Left lung (tissue), 10 donors: ENCODE data around the gene TSC22D1. TPM values are rescaled to one million over a fixed set of nuclear protein-coding genes. Genes with fewer than 3 reads are reported as not detected.
A peak's percentile ranks its signal among the peaks of the same experiment; 100 is the strongest.

Experiments
- ATAC-seq: fragments of 200-7000 bp; cut with Tn5 transposase; one replicate; pipeline ENCODE4 v1.9.1; 2020; ENCODE audit warnings: moderate library complexity
- DNase-seq, 4 donors: peaks; one replicate each; pipeline ENCODE4 v3.0.0-alpha.2; 2013 to 2020
- H3K27ac ChIP-seq, 2 donors: fragments of 200-600 bp; sonication (generic) in 1 of 2; one replicate each; pipeline versions ENCODE4 v1.5.0 to v1.8.0; 2020 to 2021
- H3K27me3 ChIP-seq, 2 donors: fragments of 200-600 bp; sonication (generic) in 1 of 2; one replicate each; pipeline versions ENCODE4 v1.5.0 to v1.8.0; 2020 to 2021
- H3K36me3 ChIP-seq, 2 donors: fragments of 200-600 bp; sonication (generic) in 1 of 2; one replicate each; pipeline versions ENCODE4 v1.5.0 to v1.8.0; 2020 to 2021
- H3K4me1 ChIP-seq, 2 donors: fragments of 200-600 bp; one replicate each; pipeline ENCODE4 v1.8.0; 2021
- H3K4me3 ChIP-seq, 2 donors: fragments of 200-600 bp; sonication (generic) in 1 of 2; one replicate each; pipeline versions ENCODE4 v1.5.0 to v1.8.0; 2020 to 2021; ENCODE audit warnings: mild to moderate bottlenecking in 1 of 2
- H3K9me3 ChIP-seq, 2 donors: fragments of 200-600 bp; sonication (generic) in 1 of 2; one replicate each; pipeline versions ENCODE4 v1.5.0 to v1.8.0; 2020 to 2021
- CTCF ChIP-seq, 2 donors: fragments of 200-600 bp; sonication (generic) in 1 of 2; IDR thresholded peaks; one replicate each; pipeline versions ENCODE4 v1.5.0 to v1.8.0; 2021; ENCODE audit warnings: antibody characterized with exemption in 2 of 2
- intact Hi-C, 2 donors: fragments of 100-400 bp; cut with DNase I; formaldehyde crosslinking; loops; one replicate each; pipeline versions ENCODE4 v1.11.2 to v1.14.2; 2022
- polyA plus RNA-seq, 6 donors: library from polyadenylated mRNA; unstranded; fragments of 120-200 nt; gene quantifications; one replicate each; pipeline ENCODE4 v1.2.1, GENCODE V29; 2013; ENCODE audit not compliant: insufficient read length in 6 of 6
- total RNA-seq, 2 donors: library from RNA; stranded (reverse); fragmentation: NEBNext Ultra II Directional; extraction: Animal tissue kit (Norgen Biotek cat#: 25700); gene quantifications; one replicate each; pipeline ENCODE4 v1.2.1, GENCODE V29; 2021
- donor health status: DM: no; HTN: yes; CAD: no.
- donor health status: DM: no; HTN: no; CAD: no.

Gene TSC22D1
- total and polyA plus RNA-seq, 8 donors: 95.4 to 192 (median 182) TPM

- Histone ChIP-seq H3K27ac (no peak overlapping the region), H3K9me3 (no peaks in the 10 kb centered on the region), H3K27me3 (no peaks in the 10 kb centered on the region), H3K36me3 (no peaks in the 10 kb centered on the region), H3K4me3 (no peak overlapping the region), H3K4me1 (peaks cover 0 to 19% of the 10 kb centered on the region in 2 donors)
- TF ChIP-seq CTCF (IDR thresholded peaks at IDR 0.05): no peak
- ATAC-seq (no peak), DNase-seq (no peak)
- intact Hi-C loops: no loop called here
These were observed 166.5 kb downstream of the TSC22D1 start for GRCh38 chr13:44409595-44409994.

- no peaks in the 10 kb centered on the region for H3K27me3 ChIP-seq
- TF ChIP-seq CTCF (IDR thresholded peaks at IDR 0.05): no peak
- no peak for DNase-seq
- intact Hi-C loops: no loop called here
- no peaks in the 10 kb centered on the region for H3K36me3 ChIP-seq
- no peak overlapping the region for H3K27ac ChIP-seq
- H3K4me3 ChIP-seq: no peak overlapping the region
- H3K9me3 ChIP-seq: no peaks in the 10 kb centered on the region
- ATAC-seq: no peak
- peaks cover 0 to 19% of the 10 kb centered on the region in 2 donors for H3K4me1 ChIP-seq
These were observed 168.2 kb downstream of the TSC22D1 start for GRCh38 chr13:44407891-44408290.

- H3K36me3 ChIP-seq: no peaks in the 10 kb centered on the region
- DNase-seq (no peak), ATAC-seq (no peak)
- H3K27ac ChIP-seq: no peak overlapping the region
- no peak for TF ChIP-seq CTCF (IDR thresholded peaks at IDR 0.05)
- peaks cover 0 to 19% of the 10 kb centered on the region in 2 donors for H3K4me1 ChIP-seq
- H3K27me3 ChIP-seq: no peaks in the 10 kb centered on the region
- no peaks in the 10 kb centered on the region for H3K9me3 ChIP-seq
- intact Hi-C loops: no loop called here
- no peak overlapping the region for H3K4me3 ChIP-seq
These were observed 168.8 kb downstream of the TSC22D1 start for GRCh38 chr13:44407379-44407778.

- Histone ChIP-seq H3K36me3 (no peaks in the 10 kb centered on the region), H3K27me3 (no peaks in the 10 kb centered on the region), H3K9me3 (no peaks in the 10 kb centered on the region), H3K4me1 (peaks cover 0 to 13% of the 10 kb centered on the region in 2 donors), H3K27ac (peak overlapping the region in 1 of 2 donors; percentile 13), H3K4me3 (no peak overlapping the region)
- DNase-seq (no peak), ATAC-seq (no peak)
- intact Hi-C loops: no loop called here
- TF ChIP-seq CTCF (IDR thresholded peaks at IDR 0.05): no peak
These were observed 169.5 kb downstream of the TSC22D1 start for GRCh38 chr13:44406617-44407016.

GRCh38 chr13:44404261-44405132 is 171.6 kb downstream of the TSC22D1 start:
- Histone ChIP-seq H3K27me3 (no peaks in the 10 kb centered on the region), H3K4me3 (no peak overlapping the region), H3K9me3 (no peaks in the 10 kb centered on the region), H3K36me3 (no peaks in the 10 kb centered on the region), H3K27ac (no peak overlapping the region), H3K4me1 (peaks cover 0 to 13% of the 10 kb centered on the region in 2 donors)
- ATAC-seq (no peak), DNase-seq (no peak)
- no peak for TF ChIP-seq CTCF (IDR thresholded peaks at IDR 0.05)
- intact Hi-C loops: no loop called here
